Measurements from ENCODE around the gene MCM3AP. TPM values are rescaled to one million over a fixed set of nuclear protein-coding genes. Genes with fewer than 3 reads are reported as not detected.

The MCM3AP gene
- total RNA-seq, 2 donors from 2014 or later = 84.3 to 101 TPM

GRCh38 chr21:46185716-46186115, 99.7 kb downstream of the MCM3AP start:
- Histone ChIP-seq H3K27ac (peak overlapping the region in 1 of 2 donors; percentile 79), H3K4me1 (ENCODE audit: control insufficient read depth in 1 of 2, low read depth in 2 of 2) (peaks cover 0 to 3% of the 10 kb centered on the region in 2 donors), H3K27me3 (replicated peaks; ENCODE audit: insufficient read depth) (no peaks in the 10 kb centered on the region), H3K4me3 (peak overlapping the region; percentile 85), H3K9me3 (no peaks in the 10 kb centered on the region), H3K36me3 (peaks cover 15% of the 10 kb centered on the region)
- TF ChIP-seq CTCF (IDR thresholded peaks at IDR 0.05) = no peak
- ATAC-seq (ENCODE audit: insufficient number of reproducible peaks, low FRiP score, low read depth) (no peak), DNase-seq (ENCODE audit: low spot score) (no peak)

Other genes starting within 250 kb of the MCM3AP start
- gene COL6A2, start 187.5 kb downstream of the MCM3AP start, total RNA-seq = 1,000 to 10,000 TPM; 1,835 to 1,885 TPM
- gene FTCD, start 130.0 kb downstream of the MCM3AP start, total RNA-seq = under 1 TPM in 1 of 2 donors, not detected in 1; 0.27 TPM
- gene SPATC1L, start 101.2 kb downstream of the MCM3AP start, total RNA-seq = 1 to 10 TPM; 3.2 to 7.9 TPM
- gene LSS, start 56.8 kb downstream of the MCM3AP start, total RNA-seq = 100 to 1,000 TPM in 1 of 2 donors, 10 to 100 TPM in 1; 78.1 to 109 TPM
- gene YBEY, start 731 bp upstream of the MCM3AP start, total RNA-seq = 10 to 100 TPM in 1 of 2 donors, 1 to 10 TPM in 1; 5.1 to 11.9 TPM
- 1 to 10 TPM in 1 of 2 donors, under 1 TPM in 1; 0.81 to 3.2 TPM for gene C21orf58, start 38.3 kb upstream of the MCM3AP start, total RNA-seq
- gene PCNT, start 38.5 kb upstream of the MCM3AP start, total RNA-seq = 10 to 100 TPM; 46.8 to 51.4 TPM
- gene DIP2A, start 173.3 kb upstream of the MCM3AP start, total RNA-seq = 10 to 100 TPM; 47.7 to 58.3 TPM